ENCODE results near the gene RTTN. TPM values are rescaled to one million over a fixed set of nuclear protein-coding genes. Genes with fewer than 3 reads are reported as not detected.

Gene RTTN
- total and polyA plus RNA-seq, 9 of the 15 experiments (the other 6 are each of a cell fraction or from before 2014, with no cell fraction given) = 3.1 to 18.3 (median 10.6) TPM

GRCh38 chr18:70205421-70206397, at the start of gene RTTN (continued):
- TF ChIP-seq AFF4 (CRISPR knock-in tag; IDR thresholded peaks at IDR 0.05) (no peak), SPI1 (IDR thresholded peaks at IDR 0.05; ENCODE audit: borderline replicate concordance, low read depth, low read length) (no peak), BCL6 (CRISPR knock-in tag; IDR thresholded peaks at IDR 0.05) (no peak), LCOR (CRISPR knock-in tag; IDR thresholded peaks at IDR 0.05) (no peak), SMARCB1 (IDR thresholded peaks at IDR 0.05; ENCODE audit: insufficient read length, low read depth) (no peak), RERE (CRISPR knock-in tag; IDR thresholded peaks at IDR 0.05; ENCODE audit: borderline replicate concordance) (no peak)
- TF ChIP-seq, protein P1, sequence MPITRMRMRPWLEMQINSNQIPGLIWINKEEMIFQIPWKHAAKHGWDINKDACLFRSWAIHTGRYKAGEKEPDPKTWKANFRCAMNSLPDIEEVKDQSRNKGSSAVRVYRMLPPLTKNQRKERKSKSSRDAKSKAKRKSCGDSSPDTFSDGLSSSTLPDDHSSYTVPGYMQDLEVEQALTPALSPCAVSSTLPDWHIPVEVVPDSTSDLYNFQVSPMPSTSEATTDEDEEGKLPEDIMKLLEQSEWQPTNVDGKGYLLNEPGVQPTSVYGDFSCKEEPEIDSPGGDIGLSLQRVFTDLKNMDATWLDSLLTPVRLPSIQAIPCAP (CRISPR knock-in tag; IDR thresholded peaks at IDR 0.05; ENCODE audit: borderline replicate concordance) = no peak
- TF ChIP-seq, protein P2, sequence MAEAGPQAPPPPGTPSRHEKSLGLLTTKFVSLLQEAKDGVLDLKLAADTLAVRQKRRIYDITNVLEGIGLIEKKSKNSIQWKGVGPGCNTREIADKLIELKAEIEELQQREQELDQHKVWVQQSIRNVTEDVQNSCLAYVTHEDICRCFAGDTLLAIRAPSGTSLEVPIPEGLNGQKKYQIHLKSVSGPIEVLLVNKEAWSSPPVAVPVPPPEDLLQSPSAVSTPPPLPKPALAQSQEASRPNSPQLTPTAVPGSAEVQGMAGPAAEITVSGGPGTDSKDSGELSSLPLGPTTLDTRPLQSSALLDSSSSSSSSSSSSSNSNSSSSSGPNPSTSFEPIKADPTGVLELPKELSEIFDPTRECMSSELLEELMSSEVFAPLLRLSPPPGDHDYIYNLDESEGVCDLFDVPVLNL (CRISPR knock-in tag; IDR thresholded peaks at IDR 0.05; ENCODE audit: low read depth) = peak; percentile 94
